BJ (cell line): ENCODE measurements around the gene STYX. TPM values are rescaled to one million over a fixed set of nuclear protein-coding genes. Genes with fewer than 3 reads are reported as not detected.
"Not testable (repeated sequence)": the region's sequence is repeated elsewhere in the genome, so short reads cannot be mapped to it uniquely, and the experiment has no call there.

Experiments used
- CTCF ChIA-PET: fragments of 350-600 bp; formaldehyde crosslinking; extraction: SDS; loops from one replicate; lab custom pipeline; 2021; ENCODE audit warnings: antibody characterized with exemption, inconsistent platforms; lab: Yijun Ruan, JAX
- POLR2A ChIA-PET: fragments of 300-600 bp; sonication (Branson Sonifier 250); formaldehyde crosslinking; extraction: SDS; loops from one replicate; lab custom pipeline; 2021; ENCODE audit warnings: antibody characterized with exemption; lab: Charles Lee
- DNase-seq: peaks from one replicate; pipeline ENCODE4 v3.0.0-alpha.2; 2011; ENCODE audit warnings: low read depth
- H3K27me3 ChIP-seq: 2 replicates; pipeline ENCODE4 v1.6.0; 2011; ENCODE audit warnings: low read length; ENCODE audit not compliant: control insufficient read depth, insufficient read depth
- H3K36me3 ChIP-seq: 2 replicates; pipeline ENCODE4 v1.5.1; 2011; ENCODE audit warnings: low read length; ENCODE audit not compliant: control insufficient read depth, insufficient read depth
- H3K4me3 ChIP-seq: 2 replicates; pipeline ENCODE4 v1.5.1; 2011; ENCODE audit warnings: low read depth, mild to moderate bottlenecking, control low read depth, low read length
- CTCF ChIP-seq: IDR thresholded peaks from 2 replicates; pipeline ENCODE4 v1.5.1; 2011; ENCODE audit warnings: low read depth, mild to moderate bottlenecking, control low read depth, inconsistent platforms, low read length, moderate library complexity; ENCODE audit not compliant: insufficient read depth
- polyA plus RNA-seq: library from polyadenylated mRNA; depleted of rRNA; stranded (reverse); fragments of >200 nt; gene quantifications from 2 replicates; pipeline ENCODE4 v1.2.3, GENCODE V29; 2011

Gene STYX
- polyA plus RNA-seq, 1 experiment: 4.0 TPM

GRCh38 chr14:52724360-52724644 lies 5.7 kb upstream of the STYX start:
- Histone ChIP-seq H3K36me3 (peaks cover 12% of the 10 kb centered on the region), H3K4me3 (no peak overlapping the region), H3K27me3 (no peaks in the 10 kb centered on the region)
- CTCF ChIA-PET: interaction anchor here (1.6 kb wide), 1 partner anchor 14 kb away, joined by 4 read pairs; no protein-coding TSS in a partner anchor
- no peak for TF ChIP-seq CTCF
- DNase-seq: no peak
- POLR2A ChIA-PET: no interaction called here

- H3K4me3 ChIP-seq, CTCF ChIA-PET, DNase-seq, H3K27me3 ChIP-seq, H3K36me3 ChIP-seq, POLR2A ChIA-PET: not testable (repeated sequence)
These were observed 2.5 kb upstream of the STYX start for GRCh38 chr14:52727509-52727908.

GRCh38 chr14:52729035-52729434 lies 931 bp upstream of the STYX start:
- H3K36me3 ChIP-seq, H3K4me3 ChIP-seq, DNase-seq, POLR2A ChIA-PET, H3K27me3 ChIP-seq: not testable (repeated sequence)
- CTCF ChIA-PET: interaction anchor here (0.6 kb wide), 2 partner anchors 23 to 44 kb away, joined by 3 read pairs; no protein-coding TSS in a partner anchor

- peak overlapping the region; percentile 29 for H3K4me3 ChIP-seq
- ChIA-PET POLR2A (interaction anchor here (0.6 to 0.8 kb wide), 3 partner anchors 105 to 367 kb away, joined by 3 to 4 read pairs (median 4); no protein-coding TSS in a partner anchor), CTCF (interaction anchor here (0.6 kb wide), 1 partner anchor 43 kb away, joined by 3 read pairs; no protein-coding TSS in a partner anchor)
- TF ChIP-seq CTCF: no peak
- H3K36me3 ChIP-seq: peaks cover 2% of the 10 kb centered on the region
- H3K27me3 ChIP-seq: no peaks in the 10 kb centered on the region
- DNase-seq: no peak
These were observed 411 bp upstream of the STYX start for GRCh38 chr14:52729585-52729924.

GRCh38 chr14:52730709-52731111 lies 744 bp downstream of the STYX start:
- no peak for TF ChIP-seq CTCF
- peak overlapping the region; percentile 82 for H3K4me3 ChIP-seq
- ChIA-PET POLR2A (no interaction called here), CTCF (no interaction called here)
- H3K27me3 ChIP-seq: no peaks in the 10 kb centered on the region
- H3K36me3 ChIP-seq: peaks cover 2% of the 10 kb centered on the region
- DNase-seq: no peak

- Histone ChIP-seq H3K27me3 (no peaks in the 10 kb centered on the region), H3K36me3 (no peaks in the 10 kb centered on the region; the same call in 1 of the 2 replicates), H3K4me3 (no peak overlapping the region)
- CTCF ChIA-PET: no interaction called here
- no peak for TF ChIP-seq CTCF
- DNase-seq: no peak
- POLR2A ChIA-PET: no interaction called here
These were observed 3.9 kb downstream of the STYX start for GRCh38 chr14:52733824-52734223.
